Tibial nerve (tissue), 4 donors: ENCODE measurements around the gene ECE1. TPM values are rescaled to one million over a fixed set of nuclear protein-coding genes. Genes with fewer than 3 reads are reported as not detected.

Source experiments
- DNase-seq, 2 donors: peaks; one replicate each; pipeline ENCODE4 v3.0.0-alpha.2; 2019; ENCODE audit warnings: low spot score in 2 of 2
- H3K27ac ChIP-seq, 4 donors: fragments of 200-600 bp; sonication (generic) in 3 of 4; one replicate each; pipeline ENCODE4 v1.5.1; 2017 to 2019; ENCODE audit warnings: mild to moderate bottlenecking in 1 of 4
- H3K27me3 ChIP-seq, 2 donors: fragments of 200-600 bp; sonication (generic) in 1 of 2; one replicate each; pipeline versions ENCODE4 v1.5.1 to v1.6.0; 2017 to 2019
- H3K36me3 ChIP-seq, 3 donors: fragments of 200-600 bp; sonication (generic); one replicate each; pipeline ENCODE4 v1.5.1; 2018 to 2019
- H3K4me1 ChIP-seq, 4 donors: fragments of 200-600 bp; sonication (generic) in 3 of 4; one replicate each; pipeline ENCODE4 v1.5.1; 2017 to 2019
- H3K4me3 ChIP-seq, 4 donors: fragments of 200-600 bp; sonication (generic) in 3 of 4; one replicate each; pipeline ENCODE4 v1.5.1; 2017 to 2019; ENCODE audit warnings: mild to moderate bottlenecking in 1 of 4, moderate library complexity in 1 of 4
- H3K9me3 ChIP-seq, 4 donors: fragments of 200-600 bp; sonication (generic) in 3 of 4; one replicate each; pipeline ENCODE4 v1.5.1; 2017 to 2019
- CTCF ChIP-seq, 5 experiments: fragments of 200-600 bp in 3 of 5; fragments of 450-650 bp in 2 of 5; sonication (generic) in 3 of 5; IDR thresholded peaks; one replicate each; pipeline ENCODE4 v1.5.1; 2016 to 2019; ENCODE audit warnings: antibody characterized with exemption in 5 of 5, mild to moderate bottlenecking in 3 of 5, moderate library complexity in 2 of 5
- EP300 ChIP-seq, 2 donors: sonication (generic); formaldehyde crosslinking; IDR thresholded peaks; one replicate each; pipeline ENCODE4 v1.6.1; 2017; ENCODE audit warnings: antibody characterized with exemption in 2 of 2, mild to moderate bottlenecking in 1 of 2
- POLR2A ChIP-seq, 2 donors: fragments of 450-650 bp; IDR thresholded peaks; one replicate each; pipeline ENCODE4 v1.6.1; 2017; ENCODE audit warnings: antibody characterized with exemption in 2 of 2, mild to moderate bottlenecking in 2 of 2, moderate library complexity in 2 of 2
- WGBS, 2 donors: methylation state at CpG; one replicate each; pipeline ENCODE4 v1.1.5; 2018; 5-methylcytosine and 5-hydroxymethylcytosine counted together
- total RNA-seq, 4 donors: library from RNA; depleted of rRNA; stranded (reverse); fragments of >200 nt; gene quantifications; one replicate each; pipeline ENCODE4 v1.1.0, GENCODE V29; 2016

Gene ECE1
- total RNA-seq, 4 donors from 2014 or later: 84.1 to 128 (median 110) TPM

GRCh38 chr1:21189421-21189820, 100.8 kb downstream of the ECE1 start:
- 39 to 44% methylated on average over 3 of the region's 3 CpGs for WGBS, 2 donors
- no peaks in the 10 kb centered on the region for H3K36me3 ChIP-seq
- H3K4me1 ChIP-seq: peaks cover 0 to 4% (median 2%) of the 10 kb centered on the region in 4 donors
- no peak overlapping the region for H3K27ac ChIP-seq
- no peak for DNase-seq
- TF ChIP-seq EP300 (IDR thresholded peaks at IDR 0.05) (no peak), POLR2A (IDR thresholded peaks at IDR 0.05) (no peak), CTCF (IDR thresholded peaks at IDR 0.05) (no peak)
- no peaks in the 10 kb centered on the region for H3K27me3 ChIP-seq
- no peak overlapping the region for H3K4me3 ChIP-seq
- H3K9me3 ChIP-seq: no peaks in the 10 kb centered on the region

- Histone ChIP-seq H3K27ac (no peak overlapping the region), H3K9me3 (no peaks in the 10 kb centered on the region), H3K4me3 (no peak overlapping the region), H3K4me1 (peaks cover 0 to 10% (median 2%) of the 10 kb centered on the region in 4 donors), H3K27me3 (no peaks in the 10 kb centered on the region), H3K36me3 (no peaks in the 10 kb centered on the region)
- no peak for DNase-seq
- TF ChIP-seq EP300 (IDR thresholded peaks at IDR 0.05): no peak
- TF ChIP-seq CTCF (IDR thresholded peaks at IDR 0.05): no peak
- no peak for TF ChIP-seq POLR2A (IDR thresholded peaks at IDR 0.05)
- WGBS, 2 donors: 84 to 91% methylated on average over 3 of the region's 3 CpGs
These were observed 102.0 kb downstream of the ECE1 start for GRCh38 chr1:21188235-21188634.

DNA sequence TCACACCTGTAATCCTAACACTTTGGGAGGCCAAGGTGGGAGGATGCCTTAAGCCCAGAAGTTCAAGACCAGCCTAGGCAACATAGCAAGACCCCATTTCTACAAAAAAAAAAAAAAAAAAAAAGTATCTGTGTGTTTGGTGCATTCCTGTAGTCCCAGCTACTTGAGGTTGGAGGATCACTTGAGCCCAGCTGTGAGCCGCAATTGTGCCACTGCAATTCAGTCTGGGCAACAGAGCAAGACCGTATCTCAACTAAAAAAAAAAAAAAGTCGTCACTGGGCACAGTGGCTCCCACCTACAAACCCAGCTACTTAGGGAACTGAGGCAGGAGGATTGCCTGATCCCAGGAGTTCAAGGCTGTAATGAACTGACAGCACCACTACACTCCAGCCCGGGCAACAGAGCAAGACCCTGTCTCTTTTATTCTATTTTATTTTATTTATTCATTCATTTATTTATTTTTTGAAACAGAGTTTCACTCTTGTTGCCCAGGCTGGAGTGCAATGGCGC, 105.0 kb downstream of the ECE1 start:
- no peak for DNase-seq
- H3K27me3 ChIP-seq: no peaks in the 10 kb centered on the region
- 85 to 92% methylated on average over 5 of the region's 5 CpGs for WGBS, 2 donors

DNA sequence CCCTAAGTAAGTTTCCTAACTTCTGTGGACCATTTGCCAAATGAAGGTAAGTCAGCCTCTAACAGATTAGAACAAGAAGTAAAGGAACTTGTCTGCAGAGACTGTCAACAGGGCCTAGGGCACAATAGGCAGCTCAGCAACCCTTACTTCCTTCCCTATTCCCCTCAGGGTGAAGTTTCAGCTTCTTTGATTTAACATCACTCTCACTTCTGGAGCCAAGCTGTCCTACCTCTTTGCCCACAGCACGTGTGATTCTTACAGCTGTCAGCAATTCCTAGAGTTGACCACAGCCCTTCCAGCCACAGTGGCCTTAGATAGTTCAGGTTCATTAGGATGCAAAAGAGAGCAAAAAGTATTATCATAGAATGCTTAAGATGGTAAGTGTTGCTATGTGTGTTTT, 106.0 kb downstream of the ECE1 start:
- peaks cover 0 to 10% (median 0%) of the 10 kb centered on the region in 4 donors for H3K4me1 ChIP-seq

More for the DNA sequence above, 105.0 kb downstream of the ECE1 start:
- Histone ChIP-seq H3K4me1 (peaks cover 0 to 10% (median under 1%) of the 10 kb centered on the region in 4 donors), H3K9me3 (no peaks in the 10 kb centered on the region), H3K4me3 (no peak overlapping the region), H3K36me3 (no peaks in the 10 kb centered on the region), H3K27ac (no peak overlapping the region)
- no peak for TF ChIP-seq POLR2A (IDR thresholded peaks at IDR 0.05)
- no peak for TF ChIP-seq EP300 (IDR thresholded peaks at IDR 0.05)
- no peak for TF ChIP-seq CTCF (IDR thresholded peaks at IDR 0.05)

More for the DNA sequence above, 106.0 kb downstream of the ECE1 start:
- Histone ChIP-seq H3K9me3 (no peaks in the 10 kb centered on the region), H3K36me3 (no peaks in the 10 kb centered on the region), H3K4me3 (no peak overlapping the region), H3K27ac (no peak overlapping the region), H3K27me3 (no peaks in the 10 kb centered on the region)
- no peak for DNase-seq
- TF ChIP-seq CTCF (IDR thresholded peaks at IDR 0.05) (no peak), EP300 (IDR thresholded peaks at IDR 0.05) (no peak), POLR2A (IDR thresholded peaks at IDR 0.05) (no peak)
- 39 to 59% methylated on average over 1 of the region's 1 CpG for WGBS, 2 donors
